ENCODE results near the gene RNU6-7. TPM values are rescaled to one million over a fixed set of nuclear protein-coding genes. Genes with fewer than 3 reads are reported as not detected.

The RNU6-7 gene
- total RNA-seq, 1 experiment from 2014 or later = not detected

GRCh38 chr14:32225378-32225920, 23.6 kb downstream of the RNU6-7 start:
- H3K27me3 ChIP-seq (ENCODE audit: control insufficient read depth, insufficient read depth, low read length) = no peaks in the 10 kb centered on the region
- no peaks in the 10 kb centered on the region for H3K36me3 ChIP-seq (replicated peaks; ENCODE audit: control insufficient read depth, insufficient read depth, low read length)
- no peak for DNase-seq
- H3K4me3 ChIP-seq (ENCODE audit: insufficient read depth, low read depth, low read length) = no peak overlapping the region

- Histone ChIP-seq H3K4me3 (ENCODE audit: insufficient read depth, low read depth, low read length) (no peak overlapping the region), H3K36me3 (replicated peaks; ENCODE audit: control insufficient read depth, insufficient read depth, low read length) (no peaks in the 10 kb centered on the region), H3K27me3 (ENCODE audit: control insufficient read depth, insufficient read depth, low read length) (no peaks in the 10 kb centered on the region)
- no peak for DNase-seq
Measured at GRCh38 chr14:32226056-32226455, 24.2 kb downstream of the RNU6-7 start.

- no peak for DNase-seq
- H3K4me3 ChIP-seq (ENCODE audit: insufficient read depth, low read depth, low read length) = no peak overlapping the region
- no peaks in the 10 kb centered on the region for H3K36me3 ChIP-seq (replicated peaks; ENCODE audit: control insufficient read depth, insufficient read depth, low read length)
- no peaks in the 10 kb centered on the region for H3K27me3 ChIP-seq (ENCODE audit: control insufficient read depth, insufficient read depth, low read length)
Measured at GRCh38 chr14:32230181-32230580, 28.3 kb downstream of the RNU6-7 start.

- no peaks in the 10 kb centered on the region for H3K36me3 ChIP-seq (replicated peaks; ENCODE audit: control insufficient read depth, insufficient read depth, low read length)
- no peak overlapping the region for H3K4me3 ChIP-seq (ENCODE audit: insufficient read depth, low read depth, low read length)
- no peak for DNase-seq
- H3K27me3 ChIP-seq (ENCODE audit: control insufficient read depth, insufficient read depth, low read length) = no peaks in the 10 kb centered on the region
Measured at GRCh38 chr14:32230695-32231280, 28.9 kb downstream of the RNU6-7 start.

- no peak overlapping the region for H3K4me3 ChIP-seq (ENCODE audit: insufficient read depth, low read depth, low read length)
- DNase-seq = no peak
Measured at GRCh38 chr14:32232481-32232880, 30.6 kb downstream of the RNU6-7 start.

GRCh38 chr14:32233260-32233659, 31.4 kb downstream of the RNU6-7 start:
- Histone ChIP-seq H3K36me3 (replicated peaks; ENCODE audit: control insufficient read depth, insufficient read depth, low read length) (no peaks in the 10 kb centered on the region), H3K27me3 (ENCODE audit: control insufficient read depth, insufficient read depth, low read length) (no peaks in the 10 kb centered on the region), H3K4me3 (ENCODE audit: insufficient read depth, low read depth, low read length) (no peak overlapping the region)
- DNase-seq = no peak

More at GRCh38 chr14:32232481-32232880, 30.6 kb downstream of the RNU6-7 start:
- no peaks in the 10 kb centered on the region for H3K27me3 ChIP-seq (ENCODE audit: control insufficient read depth, insufficient read depth, low read length)
- H3K36me3 ChIP-seq (replicated peaks; ENCODE audit: control insufficient read depth, insufficient read depth, low read length) = no peaks in the 10 kb centered on the region

- Histone ChIP-seq H3K4me3 (ENCODE audit: insufficient read depth, low read depth, low read length) (no peak overlapping the region), H3K36me3 (replicated peaks; ENCODE audit: control insufficient read depth, insufficient read depth, low read length) (no peaks in the 10 kb centered on the region), H3K27me3 (ENCODE audit: control insufficient read depth, insufficient read depth, low read length) (no peaks in the 10 kb centered on the region)
- DNase-seq = no peak
Measured at GRCh38 chr14:32244404-32244803, 42.6 kb downstream of the RNU6-7 start.

GRCh38 chr14:32246751-32247150, 44.9 kb downstream of the RNU6-7 start:
- H3K36me3 ChIP-seq (replicated peaks; ENCODE audit: control insufficient read depth, insufficient read depth, low read length) = no peaks in the 10 kb centered on the region

GRCh38 chr14:32249371-32249770, 47.5 kb downstream of the RNU6-7 start:
- no peaks in the 10 kb centered on the region for H3K36me3 ChIP-seq (replicated peaks; ENCODE audit: control insufficient read depth, insufficient read depth, low read length)
- H3K4me3 ChIP-seq (ENCODE audit: insufficient read depth, low read depth, low read length) = no peak overlapping the region
- no peaks in the 10 kb centered on the region for H3K27me3 ChIP-seq (ENCODE audit: control insufficient read depth, insufficient read depth, low read length)
- no peak for DNase-seq

More at GRCh38 chr14:32246751-32247150, 44.9 kb downstream of the RNU6-7 start:
- no peaks in the 10 kb centered on the region for H3K27me3 ChIP-seq (ENCODE audit: control insufficient read depth, insufficient read depth, low read length)
- no peak overlapping the region for H3K4me3 ChIP-seq (ENCODE audit: insufficient read depth, low read depth, low read length)
- DNase-seq = no peak

GRCh38 chr14:32249780-32250179, 47.9 kb downstream of the RNU6-7 start:
- Histone ChIP-seq H3K36me3 (replicated peaks; ENCODE audit: control insufficient read depth, insufficient read depth, low read length) (no peaks in the 10 kb centered on the region), H3K27me3 (ENCODE audit: control insufficient read depth, insufficient read depth, low read length) (no peaks in the 10 kb centered on the region), H3K4me3 (ENCODE audit: insufficient read depth, low read depth, low read length) (no peak overlapping the region)
- DNase-seq = no peak

GRCh38 chr14:32250681-32251080, 48.8 kb downstream of the RNU6-7 start:
- Histone ChIP-seq H3K36me3 (replicated peaks; ENCODE audit: control insufficient read depth, insufficient read depth, low read length) (no peaks in the 10 kb centered on the region), H3K4me3 (ENCODE audit: insufficient read depth, low read depth, low read length) (no peak overlapping the region), H3K27me3 (ENCODE audit: control insufficient read depth, insufficient read depth, low read length) (no peaks in the 10 kb centered on the region)
- no peak for DNase-seq

- Histone ChIP-seq H3K27me3 (ENCODE audit: control insufficient read depth, insufficient read depth, low read length) (no peaks in the 10 kb centered on the region), H3K4me3 (ENCODE audit: insufficient read depth, low read depth, low read length) (no peak overlapping the region)
- no peak for DNase-seq
Measured at GRCh38 chr14:32251530-32251929, 49.7 kb downstream of the RNU6-7 start.

More at GRCh38 chr14:32251530-32251929, 49.7 kb downstream of the RNU6-7 start:
- no peaks in the 10 kb centered on the region for H3K36me3 ChIP-seq (replicated peaks; ENCODE audit: control insufficient read depth, insufficient read depth, low read length)

Other genes with a start within 250 kb of the RNU6-7 start
- gene ARHGAP5, start 124.7 kb upstream of the RNU6-7 start, total RNA-seq (2014; rRNA removed; shearing (Covaris generic)) = 33.3 and 53.0 TPM in 2 replicates
- gene RNU6-8, start 1.2 kb downstream of the RNU6-7 start, total RNA-seq (2014; rRNA removed; shearing (Covaris generic)) = not detected in 2 replicates
- gene AKAP6, start 127.3 kb downstream of the RNU6-7 start, total RNA-seq (2014; rRNA removed; shearing (Covaris generic)) = 0.22 and 0.28 TPM in 2 replicates

All from H7 (cell line).